Heart right ventricle (tissue), 16 donors: ENCODE measurements around the gene RBM17. TPM values are rescaled to one million over a fixed set of nuclear protein-coding genes. Genes with fewer than 3 reads are reported as not detected.

Experiments used
- ATAC-seq, 8 donors: fragments of 200-7000 bp; cut with Tn5 transposase; one replicate each; pipeline ENCODE4 v1.9.1; 2020; ENCODE audit warnings: mild to moderate bottlenecking in 8 of 8, moderate library complexity in 8 of 8, moderate number of reproducible peaks in 1 of 8
- DNase-seq, 2 donors: peaks; one replicate each; pipeline ENCODE4 v3.0.0-alpha.2; 2020
- H3K27ac ChIP-seq, 10 donors: fragments of 200-600 bp; sonication (generic) in 2 of 10; one replicate each; pipeline versions ENCODE4 v1.5.0 to v1.8.0; 2020 to 2022; ENCODE audit warnings: mild to moderate bottlenecking in 3 of 10
- H3K27me3 ChIP-seq, 7 donors: fragments of 200-600 bp; one replicate each; pipeline ENCODE4 v1.8.0; 2021 to 2022; ENCODE audit warnings: mild to moderate bottlenecking in 2 of 7
- H3K36me3 ChIP-seq, 9 donors: fragments of 200-600 bp; sonication (generic) in 1 of 9; one replicate each; pipeline versions ENCODE4 v1.5.0 to v1.8.0; 2020 to 2022; ENCODE audit warnings: mild to moderate bottlenecking in 2 of 9
- H3K4me1 ChIP-seq, 9 donors: fragments of 200-600 bp; sonication (generic) in 1 of 9; one replicate each; pipeline versions ENCODE4 v1.5.0 to v1.8.0; 2020 to 2022; ENCODE audit warnings: mild to moderate bottlenecking in 4 of 9
- H3K4me3 ChIP-seq, 10 donors: fragments of 200-600 bp; sonication (generic) in 2 of 10; one replicate each; pipeline versions ENCODE4 v1.5.0 to v1.8.0; 2020 to 2022; ENCODE audit warnings: mild to moderate bottlenecking in 7 of 10, moderate library complexity in 2 of 10
- H3K9me3 ChIP-seq, 11 donors: fragments of 200-600 bp in 10 of 11; sonication (generic) in 2 of 11; one replicate each; pipeline versions ENCODE4 v1.5.0 to v1.8.0; 2013 to 2022; ENCODE audit warnings: mild to moderate bottlenecking in 2 of 11, control low read depth in 1 of 11, moderate library complexity in 1 of 11
- CTCF ChIP-seq, 9 donors: fragments of 200-600 bp; sonication (generic) in 2 of 9; IDR thresholded peaks; one replicate each; pipeline versions ENCODE4 v1.5.0 to v1.8.0; 2021 to 2022; ENCODE audit warnings: antibody characterized with exemption in 9 of 9, mild to moderate bottlenecking in 5 of 9, moderate library complexity in 1 of 9
- WGBS, 2 donors: extraction: QIAGEN DNeasy Blood & Tissue Kit; methylation state at CpG; one replicate each; pipeline ENCODE4 v1.1.7; 2013; ENCODE audit warnings: inconsistent platforms in 1 of 2; 5-methylcytosine and 5-hydroxymethylcytosine counted together
- intact Hi-C, 10 donors: fragments of 100-400 bp; cut with DNase I; formaldehyde crosslinking; loops; one replicate each; pipeline versions ENCODE4 v1.11.1 to v1.14.2; 2022
- polyA plus RNA-seq, 2 donors: library from polyadenylated mRNA; stranded (reverse); fragments of 200-250 nt; gene quantifications; one replicate each; pipeline ENCODE4 v1.2.3, GENCODE V29; 2013
- total RNA-seq, 10 donors: library from RNA; stranded (reverse); fragmentation: NEBNext Ultra II Directional in 3 of 10; extraction: Animal tissue kit (Norgen Biotek cat#: 25700) in 3 of 10; gene quantifications; one replicate each; pipeline versions ENCODE4 v1.2.1 to v1.2.4, GENCODE V29; 2021 to 2023
- donor health status: Arrhythmogenic right ventricular cardiomyopathy.
- donor health status: ischemic (EF 13 %, LVEDD 7.1; RV severe dilation, severe dysfunction).
- donor health status: healthy with polysubstance abuse.
- donor health status: DM: no; HTN: yes; CAD: no.
- donor health status: DM: no; HTN: no; CAD: no.
- donor health status: ischemic (EF 25% LVEDD 6.9; RV normal size, moderate dysfunction).
- donor health status: ischemic (EF 25% LVEDD 5.7; RV mildly dilated, moderate dysfunction).
- donor health status: healthy.
- donor health status: DM: yes; HTN: yes; CAD: no.
- donor health status: Ischemic cardiomyopathy.
- donor health status: ischemic (EF 35%, LVEDD 5.7; RV mildly dilated, moderate dysfunction).
- donor health status: nonischemic (EF 11% LVEDD 7.7; RV severe dilation, severe dysfunction).
- donor health status: DM: yes; HTN: yes; CAD: no.
- donor health status: PGD.
- donor health status: ischemic (EF 29% LVEDD 5.4; RV normal size, mild dysfunction).
- donor health status: nonischemic (EF 23%, LVEDD 6.1; RV moderate dilation, normal function).

Gene RBM17
- total and polyA plus RNA-seq, 12 donors: 53.4 to 100 (median 64.0) TPM

GRCh38 chr10:6128087-6128486 lies 39.3 kb downstream of the RBM17 start:
- no peaks in the 10 kb centered on the region for H3K36me3 ChIP-seq
- no peak overlapping the region for H3K27ac ChIP-seq
- WGBS, 2 donors: 86 to 90% methylated on average over 8 of the region's 8 CpGs
- peaks cover 0 to 7% (median 0%) of the 10 kb centered on the region in 7 donors for H3K27me3 ChIP-seq
- no peak for ATAC-seq
- peaks cover 2 to 51% (median 16%) of the 10 kb centered on the region in 9 donors for H3K4me1 ChIP-seq
- H3K9me3 ChIP-seq: no peaks in the 10 kb centered on the region
- no peak for TF ChIP-seq CTCF (IDR thresholded peaks at IDR 0.05)
- intact Hi-C loops: no loop called here
- no peak for DNase-seq
- no peak overlapping the region for H3K4me3 ChIP-seq

- ATAC-seq: peak in 7 of 8 donors; percentile 27 to 67 (median 56)
- peaks cover 2 to 45% (median 16%) of the 10 kb centered on the region in 9 donors for H3K4me1 ChIP-seq
- no peaks in the 10 kb centered on the region for H3K36me3 ChIP-seq
- H3K27me3 ChIP-seq: peaks cover 0 to 7% (median 0%) of the 10 kb centered on the region in 7 donors
- no peaks in the 10 kb centered on the region for H3K9me3 ChIP-seq
- intact Hi-C loops: no loop called here
- peak overlapping the region in 5 of 10 donors; percentile 3 to 26 (median 13) for H3K4me3 ChIP-seq
- peak overlapping the region in 1 of 10 donors; percentile 64 for H3K27ac ChIP-seq
- 29 to 32% methylated on average over 15 of the region's 15 CpGs for WGBS, 2 donors
- no peak for DNase-seq
- TF ChIP-seq CTCF (IDR thresholded peaks at IDR 0.05): no peak
These were observed 39.9 kb downstream of the RBM17 start for GRCh38 chr10:6128591-6129251.

GRCh38 chr10:6130848-6131470 lies 42.1 kb downstream of the RBM17 start:
- no peaks in the 10 kb centered on the region for H3K9me3 ChIP-seq
- no peak for ATAC-seq

More at GRCh38 chr10:6130848-6131470, 42.1 kb downstream of the RBM17 start:
- TF ChIP-seq CTCF (IDR thresholded peaks at IDR 0.05): no peak
- Histone ChIP-seq H3K27ac (no peak overlapping the region), H3K4me3 (no peak overlapping the region), H3K36me3 (no peaks in the 10 kb centered on the region), H3K27me3 (peaks cover 0 to 7% (median 0%) of the 10 kb centered on the region in 7 donors), H3K4me1 (peaks cover 2 to 23% (median 11%) of the 10 kb centered on the region in 9 donors)
- intact Hi-C loops: no loop called here
- WGBS, 2 donors: 85 to 92% methylated on average over 7 of the region's 7 CpGs
- DNase-seq: no peak
